Glutamatergic neuron (in vitro differentiated cells): Measurements from ENCODE around the gene KAT6B. TPM values are rescaled to one million over a fixed set of nuclear protein-coding genes. Genes with fewer than 3 reads are reported as not detected.

ENCODE experiments used
- DNase-seq: peaks from one replicate; pipeline ENCODE4 v3.0.0; 2022
- H3K27ac Mint-ChIP-seq: one replicate; pipeline ENCODE4 v1.8.0; 2020; ENCODE audit warnings: mild to moderate bottlenecking, mixed read lengths, inconsistent platforms; ENCODE audit not compliant: unreplicated experiment
- H3K27me3 Mint-ChIP-seq: one replicate; pipeline ENCODE4 v1.8.0; 2020; ENCODE audit warnings: mild to moderate bottlenecking, moderate library complexity, mixed read lengths, inconsistent platforms; ENCODE audit not compliant: unreplicated experiment
- H3K36me3 Mint-ChIP-seq: one replicate; pipeline ENCODE4 v1.8.0; 2020; ENCODE audit warnings: mild to moderate bottlenecking, mixed read lengths, inconsistent platforms; ENCODE audit not compliant: unreplicated experiment
- H3K4me1 Mint-ChIP-seq: one replicate; pipeline ENCODE4 v1.8.0; 2020; ENCODE audit warnings: mild to moderate bottlenecking, low read depth, mixed read lengths, inconsistent platforms; ENCODE audit not compliant: unreplicated experiment
- H3K4me3 Mint-ChIP-seq: one replicate; pipeline ENCODE4 v1.8.0; 2020; ENCODE audit warnings: mild to moderate bottlenecking, mixed read lengths, inconsistent platforms; ENCODE audit not compliant: unreplicated experiment
- H3K9me3 Mint-ChIP-seq: one replicate; pipeline ENCODE4 v1.8.0; 2020; ENCODE audit warnings: mild to moderate bottlenecking, moderate library complexity, mixed read lengths, inconsistent platforms; ENCODE audit not compliant: unreplicated experiment
- CTCF ChIP-seq: fragments of 200-600 bp; sonication (generic); IDR thresholded peaks from one replicate; pipeline ENCODE4 v1.5.0; 2021; ENCODE audit not compliant: partially characterized antibody, unreplicated experiment
- total RNA-seq: library from RNA; stranded (reverse); fragmentation: NEBNext Ultra II Directional; extraction: Animal tissue kit (Norgen Biotek cat#: 25700); gene quantifications from one replicate; pipeline ENCODE4 v1.2.1, GENCODE V29; 2021; ENCODE audit not compliant: unreplicated experiment

The KAT6B gene
- total RNA-seq, 1 donor from 2014 or later = 75.3 TPM

- Mint-ChIP-seq H3K9me3 (peaks cover 2% of the 10 kb centered on the region), H3K4me1 (peaks cover 18% of the 10 kb centered on the region), H3K27me3 (peaks cover 3% of the 10 kb centered on the region), H3K27ac (no peak overlapping the region), H3K4me3 (no peak overlapping the region), H3K36me3 (peaks cover 6% of the 10 kb centered on the region)
- no peak for TF ChIP-seq CTCF
- DNase-seq = no peak
Observed at GRCh38 chr10:74856940-74857339, 30.5 kb downstream of the KAT6B start.

GRCh38 chr10:74857586-74857985 lies 31.2 kb downstream of the KAT6B start:
- Mint-ChIP-seq H3K27me3 (peaks cover 3% of the 10 kb centered on the region), H3K27ac (no peak overlapping the region), H3K36me3 (peaks cover 6% of the 10 kb centered on the region), H3K4me3 (no peak overlapping the region), H3K9me3 (peaks cover 2% of the 10 kb centered on the region), H3K4me1 (peaks cover 15% of the 10 kb centered on the region)
- TF ChIP-seq CTCF = no peak
- DNase-seq = no peak

- Mint-ChIP-seq H3K27ac (no peak overlapping the region), H3K4me3 (no peak overlapping the region), H3K36me3 (peaks cover 6% of the 10 kb centered on the region), H3K9me3 (peaks cover 2% of the 10 kb centered on the region), H3K27me3 (peaks cover 3% of the 10 kb centered on the region), H3K4me1 (peaks cover 14% of the 10 kb centered on the region)
- no peak for DNase-seq
- no peak for TF ChIP-seq CTCF
Observed at GRCh38 chr10:74859546-74859945, 33.1 kb downstream of the KAT6B start.

GRCh38 chr10:74862625-74863024 lies 36.2 kb downstream of the KAT6B start:
- Mint-ChIP-seq H3K4me3 (no peak overlapping the region), H3K4me1 (peaks cover 14% of the 10 kb centered on the region), H3K27me3 (no peaks in the 10 kb centered on the region), H3K27ac (no peak overlapping the region), H3K36me3 (no peaks in the 10 kb centered on the region), H3K9me3 (peaks cover 2% of the 10 kb centered on the region)
- DNase-seq = no peak
- no peak for TF ChIP-seq CTCF

GRCh38 chr10:74863551-74863950 lies 37.2 kb downstream of the KAT6B start:
- Mint-ChIP-seq H3K27me3 (no peaks in the 10 kb centered on the region), H3K4me1 (peaks cover 18% of the 10 kb centered on the region), H3K9me3 (peaks cover 2% of the 10 kb centered on the region), H3K27ac (no peak overlapping the region), H3K4me3 (no peak overlapping the region), H3K36me3 (no peaks in the 10 kb centered on the region)
- TF ChIP-seq CTCF = no peak
- no peak for DNase-seq
